Gastroesophageal sphincter (tissue), 4 donors: ENCODE measurements around the gene SULT1C4. TPM values are rescaled to one million over a fixed set of nuclear protein-coding genes. Genes with fewer than 3 reads are reported as not detected.

Experiments used
- ATAC-seq: fragments of 150-250 bp; one replicate; pipeline ENCODE4 v1.9.1; 2016; ENCODE audit warnings: mild to moderate bottlenecking, moderate library complexity
- H3K27ac ChIP-seq, 4 donors: fragments of 200-600 bp; sonication (generic) in 3 of 4; 1 replicate in 3 of 4; 2 replicates in 1 of 4; pipeline ENCODE4 v1.5.1; 2016 to 2019
- H3K27me3 ChIP-seq: fragments of 200-600 bp; sonication (generic); one replicate; pipeline ENCODE4 v1.5.1; 2019
- H3K36me3 ChIP-seq, 2 donors: fragments of 200-600 bp; sonication (generic); one replicate each; pipeline ENCODE4 v1.5.1; 2019; ENCODE audit warnings: control low read depth in 1 of 2
- H3K4me1 ChIP-seq, 3 donors: fragments of 200-600 bp; sonication (generic); 1 replicate in 2 of 3; 2 replicates in 1 of 3; pipeline ENCODE4 v1.5.1; 2016 to 2019; ENCODE audit warnings: control low read depth in 2 of 3
- H3K4me3 ChIP-seq, 2 donors: fragments of 200-600 bp; sonication (generic); one replicate each; pipeline ENCODE4 v1.5.1; 2019; ENCODE audit warnings: mild to moderate bottlenecking in 1 of 2, moderate library complexity in 1 of 2
- H3K9me3 ChIP-seq, 3 donors: fragments of 200-600 bp; sonication (generic); one replicate each; pipeline ENCODE4 v1.5.1; 2017 to 2019; ENCODE audit warnings: control low read depth in 2 of 3
- EP300 ChIP-seq: sonication (generic); formaldehyde crosslinking; IDR thresholded peaks from one replicate; pipeline ENCODE4 v1.6.1; 2017; ENCODE audit warnings: antibody characterized with exemption, mild to moderate bottlenecking
- POLR2A ChIP-seq, 2 donors: fragments of 450-650 bp; IDR thresholded peaks; one replicate each; pipeline ENCODE4 v1.6.1; 2017; ENCODE audit warnings: antibody characterized with exemption in 2 of 2, mild to moderate bottlenecking in 2 of 2, moderate library complexity in 1 of 2
- POLR2AphosphoS5 ChIP-seq: sonication (generic); formaldehyde crosslinking; IDR thresholded peaks from one replicate; pipeline ENCODE4 v1.6.1; 2017; ENCODE audit warnings: antibody characterized with exemption
- whole genome bisulfite sequencing, 2 donors: methylation state at CpG; one replicate each; pipeline ENCODE4 v1.1.5; 2018; ENCODE audit warnings: low coverage in 1 of 2; 5-methylcytosine and 5-hydroxymethylcytosine counted together
- total RNA-seq, 4 donors: library from RNA; depleted of rRNA; stranded (reverse); fragments of >200 nt; gene quantifications; one replicate each; pipeline ENCODE4 v1.1.0, GENCODE V29; 2016
- TF ChIP-seq, protein P1 (sequence below), 4 experiments: fragments of 200-600 bp in 2 of 4; fragments of 450-650 bp in 2 of 4; sonication (generic) in 1 of 4; IDR thresholded peaks; one replicate each; pipeline ENCODE4 v1.5.1; 2017 to 2019; ENCODE audit warnings: antibody characterized with exemption in 4 of 4, mild to moderate bottlenecking in 2 of 4, moderate library complexity in 2 of 4

SULT1C4 gene
- total RNA-seq, 4 donors from 2014 or later: 2.3 to 8.1 (median 5.9) TPM

DNA sequence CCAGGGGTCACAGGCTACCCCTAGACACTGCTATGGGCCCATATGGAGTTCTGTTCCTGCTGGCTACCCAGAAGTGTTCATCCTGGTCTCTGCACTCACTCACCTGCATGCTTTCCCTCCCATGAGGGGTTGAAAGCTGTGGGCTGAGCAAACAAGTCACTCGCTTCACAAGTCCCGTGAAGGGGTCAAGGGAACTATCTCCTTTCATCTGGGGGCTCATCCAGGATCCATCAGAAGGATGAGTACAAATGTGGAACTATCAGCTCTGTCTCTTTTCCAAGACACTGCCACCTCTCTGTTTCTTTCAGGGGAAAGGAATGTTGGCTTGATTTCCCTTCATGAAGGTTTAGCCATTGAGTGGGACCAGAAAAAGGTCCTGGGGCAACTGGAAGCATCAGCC lies 21.7 kb downstream of the SULT1C4 start:
- Histone ChIP-seq H3K27ac (no peak overlapping the region), H3K27me3 (no peaks in the 10 kb centered on the region), H3K9me3 (peaks cover 0 to 22% (median 2%) of the 10 kb centered on the region in 3 donors), H3K4me1 (no peaks in the 10 kb centered on the region), H3K4me3 (no peak overlapping the region), H3K36me3 (no peaks in the 10 kb centered on the region)
- TF ChIP-seq, protein P1, sequence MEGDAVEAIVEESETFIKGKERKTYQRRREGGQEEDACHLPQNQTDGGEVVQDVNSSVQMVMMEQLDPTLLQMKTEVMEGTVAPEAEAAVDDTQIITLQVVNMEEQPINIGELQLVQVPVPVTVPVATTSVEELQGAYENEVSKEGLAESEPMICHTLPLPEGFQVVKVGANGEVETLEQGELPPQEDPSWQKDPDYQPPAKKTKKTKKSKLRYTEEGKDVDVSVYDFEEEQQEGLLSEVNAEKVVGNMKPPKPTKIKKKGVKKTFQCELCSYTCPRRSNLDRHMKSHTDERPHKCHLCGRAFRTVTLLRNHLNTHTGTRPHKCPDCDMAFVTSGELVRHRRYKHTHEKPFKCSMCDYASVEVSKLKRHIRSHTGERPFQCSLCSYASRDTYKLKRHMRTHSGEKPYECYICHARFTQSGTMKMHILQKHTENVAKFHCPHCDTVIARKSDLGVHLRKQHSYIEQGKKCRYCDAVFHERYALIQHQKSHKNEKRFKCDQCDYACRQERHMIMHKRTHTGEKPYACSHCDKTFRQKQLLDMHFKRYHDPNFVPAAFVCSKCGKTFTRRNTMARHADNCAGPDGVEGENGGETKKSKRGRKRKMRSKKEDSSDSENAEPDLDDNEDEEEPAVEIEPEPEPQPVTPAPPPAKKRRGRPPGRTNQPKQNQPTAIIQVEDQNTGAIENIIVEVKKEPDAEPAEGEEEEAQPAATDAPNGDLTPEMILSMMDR (IDR thresholded peaks at IDR 0.05): no peak
- TF ChIP-seq POLR2A (IDR thresholded peaks at IDR 0.05): no peak
- no peak for TF ChIP-seq POLR2AphosphoS5
- no peak for TF ChIP-seq EP300
- 100% methylated on average over 2 of the region's 2 CpGs; no CpG with 5 or more reads in 1 of the 2 donors for WGBS, 2 donors
- ATAC-seq: no peak

DNA sequence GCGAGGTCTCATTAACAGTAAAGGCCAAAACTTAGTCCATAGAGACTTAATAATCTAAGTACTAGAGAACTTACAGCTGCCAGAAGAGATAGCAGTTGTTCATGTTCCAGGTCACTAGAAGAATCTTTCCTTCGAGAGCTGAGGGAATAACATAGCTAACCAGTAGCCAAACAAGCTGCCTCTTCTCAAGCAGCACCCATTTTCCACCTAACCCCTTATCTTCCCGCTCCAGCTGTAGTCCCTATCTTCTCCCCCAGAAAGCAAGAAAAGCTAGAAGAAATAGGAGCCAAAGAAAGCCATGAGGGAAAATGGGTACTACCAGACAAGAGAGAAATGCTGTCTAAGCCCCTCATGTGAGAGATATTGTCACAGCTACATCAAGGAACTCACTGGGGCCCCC lies 24.0 kb downstream of the SULT1C4 start:
- Histone ChIP-seq H3K36me3 (no peaks in the 10 kb centered on the region), H3K27ac (no peak overlapping the region), H3K4me1 (no peaks in the 10 kb centered on the region), H3K9me3 (peaks cover 0 to 28% (median 2%) of the 10 kb centered on the region in 3 donors), H3K27me3 (no peaks in the 10 kb centered on the region), H3K4me3 (no peak overlapping the region)
- 74 to 76% methylated on average over 2 to 3 of the region's 3 CpGs for WGBS, 2 donors
- TF ChIP-seq, protein P1 (IDR thresholded peaks at IDR 0.05): no peak
- no peak for TF ChIP-seq POLR2AphosphoS5
- no peak for TF ChIP-seq EP300
- no peak for TF ChIP-seq POLR2A (IDR thresholded peaks at IDR 0.05)
- no peak for ATAC-seq

DNA sequence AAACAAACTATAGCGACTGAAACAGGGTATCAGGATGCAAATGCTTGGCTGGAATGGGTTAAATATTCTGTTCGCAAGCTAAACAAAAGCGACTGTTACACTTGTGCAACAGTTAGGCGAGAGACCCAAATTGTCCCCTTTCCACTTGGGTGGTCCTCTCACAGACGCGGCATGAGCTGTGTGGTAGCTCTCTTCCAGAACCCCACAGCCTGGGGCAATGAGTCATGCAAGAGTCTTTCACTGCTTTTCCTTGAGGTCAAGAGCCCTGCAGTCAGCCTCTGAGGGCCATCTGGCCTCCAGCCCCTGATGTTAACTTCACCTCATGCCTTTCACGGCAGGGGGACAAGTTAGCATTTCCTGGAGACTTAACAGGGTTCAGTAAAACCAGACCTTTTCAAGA lies 25.7 kb downstream of the SULT1C4 start:
- no peaks in the 10 kb centered on the region for H3K36me3 ChIP-seq

DNA sequence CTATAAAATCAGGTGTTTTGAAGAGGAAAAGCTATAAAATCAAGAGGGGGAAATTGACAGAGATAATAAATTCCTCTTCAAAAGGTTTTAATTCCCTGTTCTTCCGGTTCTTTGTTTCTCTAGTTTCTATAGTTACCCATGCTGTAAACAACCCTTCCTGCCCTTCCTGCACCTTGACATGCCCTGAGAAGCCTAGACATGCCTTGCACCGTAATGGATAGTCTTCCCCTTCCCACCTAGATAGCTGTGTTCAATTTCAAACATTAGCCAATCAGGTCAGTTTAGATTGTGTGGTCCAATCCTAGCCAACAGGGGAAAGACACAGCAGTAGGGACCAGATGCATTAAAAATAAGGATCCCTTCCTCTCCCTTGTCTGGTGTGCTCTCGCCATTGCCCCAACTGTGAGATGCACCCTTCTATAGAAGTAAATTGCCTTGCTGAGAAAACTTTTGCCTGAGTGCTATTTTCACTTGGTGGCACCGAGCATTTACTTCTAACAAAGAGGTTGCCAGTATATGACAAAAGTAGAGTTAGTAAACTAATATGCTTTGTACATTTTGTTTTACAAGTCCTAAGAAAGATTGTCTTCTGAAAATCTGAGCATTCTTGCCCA lies 27.1 kb downstream of the SULT1C4 start:
- 57 to 74% methylated on average over 3 to 4 of the region's 4 CpGs for WGBS, 2 donors
- no peaks in the 10 kb centered on the region for H3K4me1 ChIP-seq
- TF ChIP-seq EP300 (no peak), POLR2A (IDR thresholded peaks at IDR 0.05) (no peak), POLR2AphosphoS5 (no peak)
- peaks cover 0 to 13% (median 0%) of the 10 kb centered on the region in 3 donors for H3K9me3 ChIP-seq
- no peaks in the 10 kb centered on the region for H3K27me3 ChIP-seq
- H3K4me3 ChIP-seq: no peak overlapping the region
- H3K36me3 ChIP-seq: no peaks in the 10 kb centered on the region
- H3K27ac ChIP-seq: no peak overlapping the region
- no peak for ATAC-seq

More for the DNA sequence above, 25.7 kb downstream of the SULT1C4 start:
- Histone ChIP-seq H3K27ac (no peak overlapping the region), H3K4me1 (no peaks in the 10 kb centered on the region), H3K27me3 (no peaks in the 10 kb centered on the region), H3K4me3 (no peak overlapping the region), H3K9me3 (peaks cover 0 to 27% (median 2%) of the 10 kb centered on the region in 3 donors)
- TF ChIP-seq POLR2A (IDR thresholded peaks at IDR 0.05) (no peak), EP300 (no peak), POLR2AphosphoS5 (no peak)
- TF ChIP-seq, protein P1 (IDR thresholded peaks at IDR 0.05): no peak
- no peak for ATAC-seq
- 37 to 42% methylated on average over 5 to 6 of the region's 7 CpGs for WGBS, 2 donors

DNA sequence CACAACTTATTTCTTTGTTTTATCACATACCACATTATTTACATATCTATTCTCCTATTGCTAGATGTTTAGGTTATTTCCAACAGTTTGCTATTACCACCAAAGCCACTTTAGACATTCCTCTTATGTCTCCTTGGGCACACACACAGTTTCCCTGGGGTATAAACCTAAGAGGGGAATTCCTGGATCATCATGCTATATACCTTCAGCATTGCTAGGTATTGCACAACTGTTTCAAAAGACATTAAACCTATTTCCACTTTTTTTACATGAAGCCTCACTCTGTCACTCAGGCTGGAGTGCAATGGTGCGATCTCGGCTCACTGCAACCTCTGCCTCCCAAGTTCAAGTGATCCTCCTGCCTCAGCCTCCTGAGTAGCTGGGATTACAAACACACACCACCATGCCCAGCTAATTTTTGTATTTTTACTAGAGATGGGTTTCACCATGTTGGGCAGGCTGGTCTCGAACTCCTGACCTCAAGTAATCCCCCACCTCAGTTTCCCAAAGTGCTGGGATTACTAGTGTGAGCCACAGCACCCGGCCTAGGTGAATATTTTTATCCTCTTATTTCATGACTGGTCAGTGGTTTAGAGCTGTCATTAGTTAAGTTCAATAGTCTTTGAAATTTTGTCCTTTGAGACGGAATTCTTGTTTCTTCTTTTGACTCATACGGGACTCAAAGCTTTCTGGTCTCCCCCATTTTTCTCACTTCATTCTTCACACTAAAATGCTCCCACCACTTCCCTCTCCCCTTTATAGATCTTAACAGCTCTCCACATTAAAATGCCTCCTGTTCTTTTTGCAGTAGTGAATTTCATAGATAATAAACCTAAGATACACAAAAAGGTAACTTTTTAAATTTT lies 30.3 kb downstream of the SULT1C4 start:
- Histone ChIP-seq H3K4me3 (no peak overlapping the region), H3K9me3 (peaks cover 0 to 11% (median 0%) of the 10 kb centered on the region in 3 donors), H3K27ac (no peak overlapping the region), H3K4me1 (no peaks in the 10 kb centered on the region), H3K27me3 (no peaks in the 10 kb centered on the region), H3K36me3 (no peaks in the 10 kb centered on the region)
- ATAC-seq: no peak
- no peak for TF ChIP-seq POLR2A (IDR thresholded peaks at IDR 0.05)
- TF ChIP-seq EP300: no peak
- TF ChIP-seq, protein P1 (IDR thresholded peaks at IDR 0.05): no peak
- TF ChIP-seq POLR2AphosphoS5: no peak
- 86 to 92% methylated on average over 4 to 6 of the region's 6 CpGs for WGBS, 2 donors
